ENCODE results near the gene TIAM2.

GRCh38 chr6:155047523-155047922 is 52.4 kb downstream of the TIAM2 start:
- TF ChIP-seq CTCF (IDR thresholded peaks at IDR 0.05), result no peak
- no peak for TF ChIP-seq POLR2A (IDR thresholded peaks at IDR 0.05)
- no peak for TF ChIP-seq POLR2AphosphoS5 (IDR thresholded peaks at IDR 0.05)
